GM10248 (cell line): Measurements from ENCODE around the gene TNFRSF12A.

ENCODE experiments used
- CTCF ChIA-PET: fragments of 300-600 bp; sonication (Branson Sonifier 250); formaldehyde crosslinking; extraction: SDS; loops from one replicate; lab custom pipeline; 2021; ENCODE audit warnings: antibody characterized with exemption; lab: Yijun Ruan, JAX
- POLR2A ChIA-PET: fragments of 350-650 bp; sonication (Branson Sonifier 250); formaldehyde crosslinking; extraction: SDS; loops from one replicate; lab custom pipeline; 2020; ENCODE audit warnings: antibody characterized with exemption; lab: Yijun Ruan, JAX
- DNase-seq: peaks from one replicate; pipeline ENCODE4 v3.0.0; 2012; ENCODE audit errors: extremely low spot score
- CTCF ChIP-seq: IDR thresholded peaks from 2 replicates; pipeline ENCODE4 v1.5.1; 2012; ENCODE audit warnings: mild to moderate bottlenecking, low read depth; ENCODE audit errors: extremely low read depth, missing control alignments, control extremely low read depth

Gene TNFRSF12A

GRCh38 chr16:2973605-2974318, 46.4 kb upstream of the TNFRSF12A start:
- ChIA-PET POLR2A (no interaction called here), CTCF (interaction anchor here (1.1 to 2.3 kb wide), 2 partner anchors 47 to 57 kb away, joined by 3 to 7 read pairs; no protein-coding TSS in a partner anchor)
- no peak for TF ChIP-seq CTCF
- no peak for DNase-seq

GRCh38 chr16:2974319-2975056, 45.7 kb upstream of the TNFRSF12A start:
- ChIA-PET CTCF (interaction anchor here (1.0 to 2.3 kb wide), 5 partner anchors 9 to 56 kb away, joined by 3 to 7 read pairs (median 3); no protein-coding TSS in a partner anchor), POLR2A (no interaction called here)
- no peak for DNase-seq
- TF ChIP-seq CTCF: no peak

GRCh38 chr16:2975161-2975795, 44.9 kb upstream of the TNFRSF12A start:
- no peak for DNase-seq
- ChIA-PET POLR2A (no interaction called here), CTCF (interaction anchor here (1.0 to 1.1 kb wide), 4 partner anchors 8 to 56 kb away, joined by 3 to 4 read pairs (median 4); no protein-coding TSS in a partner anchor)
- no peak for TF ChIP-seq CTCF

- ChIA-PET CTCF (interaction anchor here (0.7 to 1.1 kb wide), 3 partner anchors 9 to 15 kb away, joined by 3 to 4 read pairs (median 3); no protein-coding TSS in a partner anchor), POLR2A (no interaction called here)
- no peak for TF ChIP-seq CTCF
- no peak for DNase-seq
These were observed 44.0 kb upstream of the TNFRSF12A start for GRCh38 chr16:2976201-2976600.

GRCh38 chr16:2976673-2977072, 43.5 kb upstream of the TNFRSF12A start:
- TF ChIP-seq CTCF: no peak
- ChIA-PET CTCF (interaction anchor here (0.7 to 0.9 kb wide), 2 partner anchors 9 to 14 kb away, joined by 3 read pairs; no protein-coding TSS in a partner anchor), POLR2A (no interaction called here)
- DNase-seq: no peak

GRCh38 chr16:2977440-2977839, 42.7 kb upstream of the TNFRSF12A start:
- ChIA-PET POLR2A (no interaction called here), CTCF (interaction anchor here (0.7 to 2.9 kb wide), 7 partner anchors 8 to 109 kb away, joined by 3 to 13 read pairs (median 4); partner anchors contain the start of gene PAQR4)
- no peak for DNase-seq
- no peak for TF ChIP-seq CTCF
